Skeletal muscle tissue (tissue), 4 donors: ENCODE results near the gene DPYD. TPM values are rescaled to one million over a fixed set of nuclear protein-coding genes. Genes with fewer than 3 reads are reported as not detected.

Source experiments
- H3K27ac ChIP-seq: one replicate; pipeline ENCODE4 v1.7.0; 2013; ENCODE audit warnings: mild to moderate bottlenecking, low read depth, low read length, inconsistent platforms
- H3K27me3 ChIP-seq, 3 donors: one replicate each; pipeline ENCODE4 v1.7.0; 2013; ENCODE audit warnings: low read length in 3 of 3; ENCODE audit not compliant: control insufficient read depth in 3 of 3, insufficient read depth in 3 of 3
- H3K36me3 ChIP-seq, 3 donors: one replicate each; pipeline ENCODE4 v1.7.0; 2013; ENCODE audit warnings: low read length in 3 of 3; ENCODE audit not compliant: control insufficient read depth in 3 of 3, insufficient read depth in 3 of 3
- H3K4me1 ChIP-seq, 3 donors: one replicate each; pipeline ENCODE4 v1.7.0; 2013; ENCODE audit warnings: low read length in 3 of 3, mild to moderate bottlenecking in 3 of 3; ENCODE audit not compliant: control insufficient read depth in 3 of 3, insufficient read depth in 3 of 3
- H3K4me3 ChIP-seq, 3 donors: one replicate each; pipeline ENCODE4 v1.7.0; 2013; ENCODE audit warnings: low read length in 3 of 3
- H3K9ac ChIP-seq, 3 donors: one replicate each; pipeline ENCODE4 v1.7.0; 2013; ENCODE audit warnings: low read length in 3 of 3, mild to moderate bottlenecking in 3 of 3, moderate library complexity in 2 of 3, low read depth in 1 of 3
- H3K9me3 ChIP-seq, 3 donors: one replicate each; pipeline ENCODE4 v1.7.0; 2013; ENCODE audit warnings: low read length in 3 of 3; ENCODE audit not compliant: control insufficient read depth in 3 of 3
- total RNA-seq: library from RNA; depleted of rRNA; stranded (reverse); fragments of >200 nt; gene quantifications from one replicate; pipeline ENCODE4 v1.2.3, GENCODE V29; 2014
- donor health status: Osteomylitis.

DPYD gene
- total RNA-seq, 1 donor from 2014 or later: 18.8 TPM

GRCh38 chr1:97619706-97620105 is 301.1 kb downstream of the DPYD start:
- H3K9me3 ChIP-seq: no peaks in the 10 kb centered on the region
- H3K9ac ChIP-seq: no peak overlapping the region
- no peaks in the 10 kb centered on the region for H3K36me3 ChIP-seq
- no peak overlapping the region for H3K4me3 ChIP-seq
- no peaks in the 10 kb centered on the region for H3K27me3 ChIP-seq
- H3K4me1 ChIP-seq: no peaks in the 10 kb centered on the region
- no peak overlapping the region for H3K27ac ChIP-seq

- no peak overlapping the region for H3K4me3 ChIP-seq
- H3K9me3 ChIP-seq: no peaks in the 10 kb centered on the region
- no peak overlapping the region for H3K27ac ChIP-seq
- H3K36me3 ChIP-seq: no peaks in the 10 kb centered on the region
- no peak overlapping the region for H3K9ac ChIP-seq
- no peaks in the 10 kb centered on the region for H3K27me3 ChIP-seq
- no peaks in the 10 kb centered on the region for H3K4me1 ChIP-seq
These were observed 310.1 kb downstream of the DPYD start for GRCh38 chr1:97610748-97611147.

GRCh38 chr1:97610102-97610501 is 310.7 kb downstream of the DPYD start:
- Histone ChIP-seq H3K27me3 (no peaks in the 10 kb centered on the region), H3K36me3 (no peaks in the 10 kb centered on the region), H3K4me3 (no peak overlapping the region)

GRCh38 chr1:97608272-97608671 is 312.6 kb downstream of the DPYD start:
- Histone ChIP-seq H3K27me3 (no peaks in the 10 kb centered on the region), H3K4me3 (no peak overlapping the region), H3K9ac (no peak overlapping the region), H3K9me3 (no peaks in the 10 kb centered on the region), H3K36me3 (no peaks in the 10 kb centered on the region), H3K4me1 (no peaks in the 10 kb centered on the region), H3K27ac (no peak overlapping the region)

More at GRCh38 chr1:97610102-97610501, 310.7 kb downstream of the DPYD start:
- Histone ChIP-seq H3K9me3 (no peaks in the 10 kb centered on the region), H3K4me1 (no peaks in the 10 kb centered on the region), H3K9ac (no peak overlapping the region), H3K27ac (no peak overlapping the region)

- no peaks in the 10 kb centered on the region for H3K36me3 ChIP-seq
- H3K4me3 ChIP-seq: no peak overlapping the region
- no peaks in the 10 kb centered on the region for H3K27me3 ChIP-seq
- no peak overlapping the region for H3K9ac ChIP-seq
- no peaks in the 10 kb centered on the region for H3K4me1 ChIP-seq
- H3K27ac ChIP-seq: no peak overlapping the region
- H3K9me3 ChIP-seq: no peaks in the 10 kb centered on the region
These were observed 317.1 kb downstream of the DPYD start for GRCh38 chr1:97603776-97604175.

GRCh38 chr1:97603218-97603617 is 317.6 kb downstream of the DPYD start:
- no peaks in the 10 kb centered on the region for H3K9me3 ChIP-seq
- no peaks in the 10 kb centered on the region for H3K36me3 ChIP-seq
- no peaks in the 10 kb centered on the region for H3K27me3 ChIP-seq
- no peak overlapping the region for H3K9ac ChIP-seq
- H3K4me1 ChIP-seq: no peaks in the 10 kb centered on the region
- no peak overlapping the region for H3K4me3 ChIP-seq
- no peak overlapping the region for H3K27ac ChIP-seq

GRCh38 chr1:97599447-97599846 is 321.4 kb downstream of the DPYD start:
- no peaks in the 10 kb centered on the region for H3K9me3 ChIP-seq
- H3K9ac ChIP-seq: no peak overlapping the region
- H3K27ac ChIP-seq: no peak overlapping the region
- no peak overlapping the region for H3K4me3 ChIP-seq
- H3K27me3 ChIP-seq: no peaks in the 10 kb centered on the region
- H3K36me3 ChIP-seq: no peaks in the 10 kb centered on the region
- H3K4me1 ChIP-seq: no peaks in the 10 kb centered on the region

GRCh38 chr1:97593192-97593591 is 327.6 kb downstream of the DPYD start:
- Histone ChIP-seq H3K36me3 (peaks cover 0 to 7% (median 6%) of the 10 kb centered on the region in 3 donors), H3K9ac (no peak overlapping the region), H3K27me3 (no peaks in the 10 kb centered on the region), H3K9me3 (no peaks in the 10 kb centered on the region), H3K27ac (no peak overlapping the region), H3K4me1 (no peaks in the 10 kb centered on the region), H3K4me3 (no peak overlapping the region)

- Histone ChIP-seq H3K27me3 (no peaks in the 10 kb centered on the region), H3K9ac (no peak overlapping the region), H3K36me3 (peaks cover 0 to 11% (median 7%) of the 10 kb centered on the region in 3 donors), H3K9me3 (no peaks in the 10 kb centered on the region), H3K4me1 (no peaks in the 10 kb centered on the region), H3K4me3 (no peak overlapping the region), H3K27ac (no peak overlapping the region)
These were observed 332.1 kb downstream of the DPYD start for GRCh38 chr1:97588772-97589171.

GRCh38 chr1:97581614-97582051 is 339.2 kb downstream of the DPYD start:
- Histone ChIP-seq H3K9ac (no peak overlapping the region), H3K9me3 (no peaks in the 10 kb centered on the region), H3K27ac (no peak overlapping the region), H3K4me1 (no peaks in the 10 kb centered on the region), H3K4me3 (no peak overlapping the region), H3K36me3 (peaks cover 0 to 5% (median 0%) of the 10 kb centered on the region in 3 donors), H3K27me3 (no peaks in the 10 kb centered on the region)

GRCh38 chr1:97577613-97578012 is 343.2 kb downstream of the DPYD start:
- H3K36me3 ChIP-seq: peaks cover 0 to 4% (median 0%) of the 10 kb centered on the region in 3 donors
- H3K27me3 ChIP-seq: no peaks in the 10 kb centered on the region
- no peaks in the 10 kb centered on the region for H3K4me1 ChIP-seq
- no peak overlapping the region for H3K9ac ChIP-seq
- H3K4me3 ChIP-seq: no peak overlapping the region
- H3K9me3 ChIP-seq: no peaks in the 10 kb centered on the region
- no peak overlapping the region for H3K27ac ChIP-seq
